Testis (tissue), 3 donors: Measurements from ENCODE around the gene ZNF618. TPM values are rescaled to one million over a fixed set of nuclear protein-coding genes. Genes with fewer than 3 reads are reported as not detected.

Experiments used
- DNase-seq: peaks from one replicate; pipeline ENCODE4 v3.0.0-alpha.2; 2019
- H3K27ac ChIP-seq, 2 donors: fragments of 200-600 bp; sonication (generic); one replicate each; pipeline ENCODE4 v1.5.1; 2019
- H3K27me3 ChIP-seq: fragments of 200-600 bp; sonication (generic); one replicate; pipeline ENCODE4 v1.5.1; 2019
- H3K36me3 ChIP-seq: fragments of 200-600 bp; sonication (generic); one replicate; pipeline ENCODE4 v1.5.1; 2017; ENCODE audit warnings: low read depth; ENCODE audit errors: missing control alignments
- H3K4me1 ChIP-seq: fragments of 200-600 bp; sonication (generic); one replicate; pipeline ENCODE4 v1.5.1; 2019
- H3K4me3 ChIP-seq, 2 donors: fragments of 200-600 bp; sonication (generic); one replicate each; pipeline ENCODE4 v1.5.1; 2017 to 2019
- H3K9me3 ChIP-seq: fragments of 200-600 bp; sonication (generic); one replicate; pipeline ENCODE4 v1.5.1; 2017
- CTCF ChIP-seq, 3 experiments: fragments of 450-650 bp in 2 of 3; fragments of 200-600 bp in 1 of 3; sonication (generic) in 1 of 3; IDR thresholded peaks; one replicate each; pipeline ENCODE4 v1.5.1; 2016 to 2019; ENCODE audit warnings: antibody characterized with exemption in 3 of 3, mild to moderate bottlenecking in 2 of 3, moderate library complexity in 1 of 3
- POLR2A ChIP-seq: fragments of 450-650 bp; IDR thresholded peaks from one replicate; pipeline ENCODE4 v1.6.1; 2017; ENCODE audit warnings: antibody characterized with exemption, mild to moderate bottlenecking, moderate library complexity
- WGBS, 2 donors: methylation state at CpG; one replicate each; pipeline ENCODE4 v1.1.5; 2018; 5-methylcytosine and 5-hydroxymethylcytosine counted together
- intact Hi-C: fragments of 100-400 bp; cut with DNase I; formaldehyde crosslinking; loops from one replicate; pipeline ENCODE4 v1.15.1; 2023; ENCODE audit warnings: low total_unique reads
- polyA plus RNA-seq: library from polyadenylated mRNA; stranded (reverse); fragments of 350-450 nt; fragmentation: Illumina TruSeq; extraction: RNeasy Lipid Tissue Mini Kit (QIAGEN cat#74804); gene quantifications from one replicate; pipeline ENCODE4 v1.2.3, GENCODE V29; 2014; ENCODE audit warnings: low read depth, low replicate concordance; ENCODE audit not compliant: insufficient read depth
- total RNA-seq, 2 donors: library from RNA; depleted of rRNA; stranded (reverse); fragments of >200 nt; gene quantifications; one replicate each; pipeline ENCODE4 v1.2.3, GENCODE V29; 2016

Gene ZNF618
- total and polyA plus RNA-seq, 3 donors from 2014 or later: 6.8 to 15.2 (median 14.6) TPM

GRCh38 chr9:113930390-113930783, 54.3 kb downstream of the ZNF618 start:
- Histone ChIP-seq H3K4me3 (no peak overlapping the region), H3K27ac (no peak overlapping the region)

GRCh38 chr9:113931140-113931539, 55.0 kb downstream of the ZNF618 start:
- no peak overlapping the region for H3K4me3 ChIP-seq
- H3K4me1 ChIP-seq: no peaks in the 10 kb centered on the region
- H3K27ac ChIP-seq: no peak overlapping the region
- WGBS, 2 donors: 94 to 95% methylated on average over 5 of the region's 5 CpGs
- intact Hi-C loops: no loop called here
- no peaks in the 10 kb centered on the region for H3K27me3 ChIP-seq
- no peaks in the 10 kb centered on the region for H3K9me3 ChIP-seq
- DNase-seq: no peak
- no peaks in the 10 kb centered on the region for H3K36me3 ChIP-seq
- TF ChIP-seq CTCF (IDR thresholded peaks at IDR 0.05): no peak
- TF ChIP-seq POLR2A: no peak

More at GRCh38 chr9:113930390-113930783, 54.3 kb downstream of the ZNF618 start:
- H3K4me1 ChIP-seq: no peaks in the 10 kb centered on the region
- TF ChIP-seq CTCF (IDR thresholded peaks at IDR 0.05) (no peak), POLR2A (no peak)
- H3K9me3 ChIP-seq: no peaks in the 10 kb centered on the region
- H3K36me3 ChIP-seq: no peaks in the 10 kb centered on the region
- intact Hi-C loops: no loop called here
- H3K27me3 ChIP-seq: no peaks in the 10 kb centered on the region
- DNase-seq: no peak
- 81 to 85% methylated on average over 5 of the region's 5 CpGs for WGBS, 2 donors

- no peak overlapping the region for H3K27ac ChIP-seq
- H3K4me1 ChIP-seq: peaks cover under 1% of the 10 kb centered on the region
- no peak overlapping the region for H3K4me3 ChIP-seq
- no peaks in the 10 kb centered on the region for H3K27me3 ChIP-seq
- intact Hi-C loops: no loop called here
- 90 to 95% methylated on average over 4 of the region's 4 CpGs for WGBS, 2 donors
- TF ChIP-seq CTCF (IDR thresholded peaks at IDR 0.05) (no peak), POLR2A (no peak)
- H3K9me3 ChIP-seq: no peaks in the 10 kb centered on the region
- no peak for DNase-seq
- H3K36me3 ChIP-seq: no peaks in the 10 kb centered on the region
Observed at GRCh38 chr9:113931777-113932176, 55.7 kb downstream of the ZNF618 start.

GRCh38 chr9:113932906-113933584, 56.9 kb downstream of the ZNF618 start:
- Histone ChIP-seq H3K4me3 (no peak overlapping the region), H3K27ac (no peak overlapping the region), H3K27me3 (no peaks in the 10 kb centered on the region), H3K4me1 (peaks cover 4% of the 10 kb centered on the region), H3K9me3 (no peaks in the 10 kb centered on the region), H3K36me3 (no peaks in the 10 kb centered on the region)
- intact Hi-C loops: no loop called here
- 69 to 83% methylated on average over 7 to 8 of the region's 8 CpGs for WGBS, 2 donors
- TF ChIP-seq CTCF (IDR thresholded peaks at IDR 0.05): no peak
- no peak for TF ChIP-seq POLR2A
- DNase-seq: no peak

- Histone ChIP-seq H3K4me1 (peaks cover 4% of the 10 kb centered on the region), H3K27ac (no peak overlapping the region)
- no peak for DNase-seq
Observed at GRCh38 chr9:113933671-113934070, 57.6 kb downstream of the ZNF618 start.

More at GRCh38 chr9:113933671-113934070, 57.6 kb downstream of the ZNF618 start:
- H3K36me3 ChIP-seq: no peaks in the 10 kb centered on the region
- H3K27me3 ChIP-seq: no peaks in the 10 kb centered on the region
- H3K9me3 ChIP-seq: no peaks in the 10 kb centered on the region
- no peak for TF ChIP-seq POLR2A
- TF ChIP-seq CTCF (IDR thresholded peaks at IDR 0.05): no peak
- intact Hi-C loops: no loop called here
- H3K4me3 ChIP-seq: no peak overlapping the region
